22Rv1 (cell line): Measurements from ENCODE around the gene GBP7.

Source experiments
- H3K27ac ChIP-seq: fragments of 450-650 bp; 2 replicates; pipeline ENCODE4 v1.5.1; 2017
- CTCF ChIP-seq: fragments of 450-650 bp; IDR thresholded peaks from 2 replicates; pipeline ENCODE4 v1.5.1; 2017; ENCODE audit warnings: mild to moderate bottlenecking
- ZFX ChIP-seq: fragments of 450-650 bp; IDR thresholded peaks from 2 replicates; pipeline ENCODE4 v1.6.1; 2017; ENCODE audit warnings: antibody characterized with exemption, borderline replicate concordance

GBP7 gene

GRCh38 chr1:89169166-89169565 is 6.6 kb downstream of the GBP7 start:
- no peak for TF ChIP-seq ZFX
- TF ChIP-seq CTCF: no peak
- H3K27ac ChIP-seq: peak overlapping the region; percentile 58

- TF ChIP-seq ZFX (no peak), CTCF (no peak)
- H3K27ac ChIP-seq: no peak overlapping the region
Observed at GRCh38 chr1:89167590-89168230, 8.1 kb downstream of the GBP7 start.

DNA sequence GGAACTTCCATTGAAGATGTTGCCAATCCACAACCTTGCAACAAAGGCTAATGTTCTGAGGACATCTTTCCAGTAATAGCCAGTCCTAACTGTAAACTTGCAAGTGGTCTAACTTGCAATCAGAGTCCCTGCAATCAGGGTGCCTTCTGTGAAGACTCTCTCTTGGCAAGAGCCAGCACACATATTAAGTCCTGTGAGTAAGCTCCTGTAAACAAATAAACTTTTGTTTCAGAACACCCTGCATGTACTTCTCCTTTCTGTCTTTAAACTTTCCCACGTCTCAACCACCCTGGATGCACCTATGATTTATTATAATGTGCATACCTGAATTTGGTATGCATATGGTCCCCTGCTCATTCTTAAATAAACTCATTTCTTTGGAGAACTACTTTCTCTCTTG is 9.1 kb downstream of the GBP7 start:
- H3K27ac ChIP-seq: no peak overlapping the region

DNA sequence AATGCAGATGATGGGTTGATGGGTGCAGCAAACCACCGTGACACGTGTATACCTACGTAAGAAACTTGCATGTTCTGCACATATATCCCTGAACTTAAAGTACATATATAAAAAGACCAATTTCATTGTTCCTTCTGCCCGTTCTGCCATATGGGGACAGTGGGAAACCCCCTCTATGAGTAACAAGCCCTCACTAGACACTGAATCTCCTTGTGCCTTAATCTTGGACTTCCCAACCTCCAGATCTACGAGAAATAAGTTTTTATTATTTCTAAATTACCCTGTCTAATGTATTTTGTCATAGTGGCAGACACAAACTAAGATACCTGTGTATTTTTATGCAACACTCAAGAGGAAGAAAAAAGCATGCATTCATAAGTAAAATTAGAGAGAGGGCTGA is 10.0 kb downstream of the GBP7 start:
- no peak for TF ChIP-seq CTCF
- no peak for TF ChIP-seq ZFX
- no peak overlapping the region for H3K27ac ChIP-seq

More for the DNA sequence above, 9.1 kb downstream of the GBP7 start:
- TF ChIP-seq ZFX: no peak
- no peak for TF ChIP-seq CTCF

DNA sequence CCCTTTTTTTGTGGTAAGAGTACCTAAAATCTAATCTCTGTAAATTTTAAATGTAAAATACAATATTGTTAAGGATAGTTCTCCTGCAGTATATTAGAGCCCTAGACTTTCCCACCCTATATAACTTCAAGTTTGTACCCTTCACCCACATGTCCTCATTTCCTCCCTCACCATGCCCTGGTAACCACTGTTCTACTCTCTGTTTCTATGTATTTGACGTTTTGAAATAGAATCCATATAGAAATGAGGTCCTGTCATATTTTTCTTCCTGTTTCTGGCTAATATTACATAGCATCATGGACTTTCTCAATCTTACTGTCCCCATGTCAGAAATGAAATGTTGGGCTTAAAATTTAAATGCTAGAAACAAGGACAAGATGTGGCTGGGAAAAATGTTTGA is 24.8 kb downstream of the GBP7 start:
- no peak overlapping the region for H3K27ac ChIP-seq
- TF ChIP-seq CTCF (no peak), ZFX (no peak)

- no peak for TF ChIP-seq CTCF
- no peak for TF ChIP-seq ZFX
- H3K27ac ChIP-seq: no peak overlapping the region
Observed at GRCh38 chr1:89149976-89150375, 25.8 kb downstream of the GBP7 start.

DNA sequence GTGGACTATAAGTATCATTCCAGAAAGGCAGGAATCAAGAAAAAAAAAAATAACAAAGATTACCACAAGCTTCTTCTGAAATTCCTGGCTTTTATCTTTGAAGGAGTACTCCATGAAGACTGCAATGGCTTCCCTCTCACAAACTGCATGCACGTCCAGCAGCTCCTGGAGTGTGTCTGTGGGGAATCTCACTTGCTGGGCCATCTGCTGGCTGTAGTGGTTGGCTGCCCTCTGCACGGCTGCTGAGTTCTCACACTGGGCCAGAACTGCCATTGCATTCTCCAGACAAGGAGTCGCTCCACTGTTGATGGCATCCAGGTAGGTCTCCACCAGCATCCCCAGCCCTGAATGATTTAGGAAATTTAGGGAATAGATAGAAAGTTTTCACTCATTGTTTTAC is 26.6 kb downstream of the GBP7 start:
- no peak overlapping the region for H3K27ac ChIP-seq
- TF ChIP-seq ZFX (no peak), CTCF (no peak)
